ENCODE measurements around the gene DPH5.
"Not testable (repeated sequence)": the region's sequence is repeated elsewhere in the genome, so short reads cannot be mapped to it uniquely, and the experiment has no call there.

The DPH5 gene

DNA sequence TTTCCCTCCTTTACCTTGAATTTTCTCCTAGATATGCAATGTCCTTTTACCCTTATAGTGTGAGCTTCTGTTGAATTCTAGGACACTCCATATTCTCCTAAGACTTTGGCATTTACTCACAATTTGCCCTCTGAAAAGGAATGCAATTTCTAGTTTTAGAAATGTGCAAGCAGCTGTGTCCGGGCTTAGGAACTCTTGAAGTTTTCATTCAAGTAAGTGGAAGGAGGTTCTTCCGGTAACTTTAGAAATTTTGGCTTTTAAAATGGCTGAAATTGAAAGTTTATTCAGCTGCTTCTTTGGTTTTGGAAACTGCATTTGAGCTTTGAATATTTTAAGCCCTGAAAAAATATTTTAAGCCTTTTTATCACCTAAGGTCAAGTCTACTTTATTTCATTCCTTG, 56.3 kb downstream of the DPH5 start:
- TF ChIP-seq, protein P1, sequence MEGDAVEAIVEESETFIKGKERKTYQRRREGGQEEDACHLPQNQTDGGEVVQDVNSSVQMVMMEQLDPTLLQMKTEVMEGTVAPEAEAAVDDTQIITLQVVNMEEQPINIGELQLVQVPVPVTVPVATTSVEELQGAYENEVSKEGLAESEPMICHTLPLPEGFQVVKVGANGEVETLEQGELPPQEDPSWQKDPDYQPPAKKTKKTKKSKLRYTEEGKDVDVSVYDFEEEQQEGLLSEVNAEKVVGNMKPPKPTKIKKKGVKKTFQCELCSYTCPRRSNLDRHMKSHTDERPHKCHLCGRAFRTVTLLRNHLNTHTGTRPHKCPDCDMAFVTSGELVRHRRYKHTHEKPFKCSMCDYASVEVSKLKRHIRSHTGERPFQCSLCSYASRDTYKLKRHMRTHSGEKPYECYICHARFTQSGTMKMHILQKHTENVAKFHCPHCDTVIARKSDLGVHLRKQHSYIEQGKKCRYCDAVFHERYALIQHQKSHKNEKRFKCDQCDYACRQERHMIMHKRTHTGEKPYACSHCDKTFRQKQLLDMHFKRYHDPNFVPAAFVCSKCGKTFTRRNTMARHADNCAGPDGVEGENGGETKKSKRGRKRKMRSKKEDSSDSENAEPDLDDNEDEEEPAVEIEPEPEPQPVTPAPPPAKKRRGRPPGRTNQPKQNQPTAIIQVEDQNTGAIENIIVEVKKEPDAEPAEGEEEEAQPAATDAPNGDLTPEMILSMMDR (IDR thresholded peaks at IDR 0.05; ENCODE audit: low read depth, low read length) = no peak
- no peak for DNase-seq (ENCODE audit: extremely low read depth, low read depth)

GRCh38 chr1:100968621-100969020, 57.0 kb downstream of the DPH5 start:
- TF ChIP-seq, protein P1 (IDR thresholded peaks at IDR 0.05; ENCODE audit: low read depth, low read length) = no peak
- no peak for DNase-seq (ENCODE audit: extremely low read depth, low read depth)

GRCh38 chr1:100960098-100960497, 65.5 kb downstream of the DPH5 start:
- DNase-seq (ENCODE audit: extremely low read depth, low read depth) = no peak
- TF ChIP-seq, protein P1 (IDR thresholded peaks at IDR 0.05; ENCODE audit: low read depth, low read length) = no peak

DNA sequence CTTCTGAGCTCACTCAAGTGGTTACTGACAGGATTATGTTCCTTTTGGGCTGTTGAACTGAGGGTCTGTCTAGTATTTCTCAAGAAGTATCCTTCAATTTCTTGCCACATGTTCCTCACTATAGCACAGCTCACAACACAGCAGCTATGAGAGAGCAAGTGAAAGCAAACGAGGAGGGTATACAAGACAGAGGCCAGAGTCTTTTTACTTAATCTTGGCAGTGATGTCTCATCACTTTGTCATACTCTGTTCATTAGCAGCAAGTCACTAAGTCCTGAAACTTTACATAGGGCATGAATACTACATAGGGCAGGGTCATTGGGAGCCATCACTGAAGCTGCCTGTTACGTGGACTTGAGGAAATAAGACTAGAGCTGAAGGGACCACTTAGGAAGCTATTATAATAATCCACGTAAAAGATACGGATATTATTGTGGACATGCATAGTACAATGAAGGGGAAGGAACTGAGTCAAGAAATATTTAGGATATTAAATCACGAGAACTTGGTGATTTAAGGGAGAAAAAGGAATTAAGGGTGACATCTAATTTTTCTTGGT, 66.0 kb downstream of the DPH5 start:
- no peak for DNase-seq (ENCODE audit: extremely low read depth, low read depth)
- TF ChIP-seq, protein P1 (IDR thresholded peaks at IDR 0.05; ENCODE audit: low read depth, low read length) = no peak

- DNase-seq (ENCODE audit: extremely low read depth, low read depth) = peak; percentile 84
- TF ChIP-seq, protein P1 (IDR thresholded peaks at IDR 0.05; ENCODE audit: low read depth, low read length) = no peak
Measured at GRCh38 chr1:100955322-100955721, 70.3 kb downstream of the DPH5 start.

- TF ChIP-seq, protein P1 (IDR thresholded peaks at IDR 0.05; ENCODE audit: low read depth, low read length) = no peak
Measured at GRCh38 chr1:100953960-100954730, 71.4 kb downstream of the DPH5 start.

DNA sequence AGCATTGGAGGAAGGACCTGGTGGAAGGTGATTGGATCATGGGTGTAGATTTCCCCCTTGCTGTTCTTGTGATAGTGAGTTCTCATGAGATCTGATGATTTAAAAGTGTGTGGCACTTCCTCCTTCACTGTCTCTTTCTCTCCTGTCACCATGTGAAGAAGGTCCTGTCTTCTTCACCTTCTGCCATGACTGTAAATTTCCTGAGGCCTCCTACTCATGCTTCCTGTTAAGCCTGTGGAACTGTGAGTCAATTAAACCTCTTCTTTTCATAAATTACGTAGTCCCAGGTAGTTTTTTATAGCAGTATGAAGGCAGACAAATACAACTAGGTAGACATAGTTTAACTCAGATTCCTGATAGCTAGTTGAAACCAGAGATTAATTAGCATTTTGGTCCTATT, 72.6 kb downstream of the DPH5 start:
- not testable (repeated sequence) for DNase-seq (ENCODE audit: extremely low read depth, low read depth)

More at GRCh38 chr1:100953960-100954730, 71.4 kb downstream of the DPH5 start:
- DNase-seq (ENCODE audit: extremely low read depth, low read depth) = no peak
